Measurements from ENCODE around the gene LRTM2. TPM values are rescaled to one million over a fixed set of nuclear protein-coding genes. Genes with fewer than 3 reads are reported as not detected.

The LRTM2 gene
- total and polyA plus RNA-seq, 5 experiments from 2014 or later: 0.13 TPM; not detected in 4

GRCh38 chr12:1844223-1844622 is 23.9 kb downstream of the LRTM2 start:
- Mint-ChIP-seq H3K4me1 (peaks cover 0 to 6% (median 5%) of the 10 kb centered on the region in 4 donors), H3K36me3 (no peaks in the 10 kb centered on the region), H3K27me3 (peaks cover 0 to 5% (median 0%) of the 10 kb centered on the region in 5 donors), H3K27ac (peak overlapping the region in 1 of 10 donors; percentile 17), H3K4me3 (no peak overlapping the region), H3K9me3 (no peaks in the 10 kb centered on the region)
- DNase-seq: peak in 1 of 10 donors; percentile 34
- no peak for ATAC-seq
- POLR2A ChIA-PET: no interaction called here

- DNase-seq: peak in 1 of 10 donors; percentile 9
- Mint-ChIP-seq H3K4me1 (peaks cover 0 to 6% (median 5%) of the 10 kb centered on the region in 4 donors), H3K36me3 (no peaks in the 10 kb centered on the region), H3K27ac (peak overlapping the region in 1 of 10 donors; percentile 1), H3K4me3 (no peak overlapping the region), H3K9me3 (no peaks in the 10 kb centered on the region), H3K27me3 (peaks cover 0 to 5% (median 0%) of the 10 kb centered on the region in 5 donors)
- POLR2A ChIA-PET: no interaction called here
- ATAC-seq: no peak
These were observed 24.5 kb downstream of the LRTM2 start for GRCh38 chr12:1844661-1845409.

- no peaks in the 10 kb centered on the region for H3K36me3 Mint-ChIP-seq
- ATAC-seq (no peak), DNase-seq (peak in 1 of 10 donors; percentile 35)
- POLR2A ChIA-PET: no interaction called here
- no peaks in the 10 kb centered on the region for H3K9me3 Mint-ChIP-seq
- H3K27me3 Mint-ChIP-seq: peaks cover 0 to 5% (median 0%) of the 10 kb centered on the region in 5 donors
- no peak overlapping the region for H3K4me3 Mint-ChIP-seq
- H3K27ac Mint-ChIP-seq: no peak overlapping the region
- H3K4me1 Mint-ChIP-seq: peaks cover 0 to 6% (median 5%) of the 10 kb centered on the region in 4 donors
These were observed 25.1 kb downstream of the LRTM2 start for GRCh38 chr12:1845427-1845826.

- POLR2A ChIA-PET: no interaction called here
- Mint-ChIP-seq H3K27ac (peak overlapping the region in 1 of 10 donors; percentile 44), H3K36me3 (no peaks in the 10 kb centered on the region), H3K9me3 (no peaks in the 10 kb centered on the region), H3K27me3 (peaks cover 0 to 5% (median 0%) of the 10 kb centered on the region in 5 donors), H3K4me1 (peaks cover 0 to 6% (median 5%) of the 10 kb centered on the region in 4 donors), H3K4me3 (no peak overlapping the region)
- peak in 1 of 10 donors; percentile 22 for DNase-seq
- no peak for ATAC-seq
These were observed 25.5 kb downstream of the LRTM2 start for GRCh38 chr12:1845886-1846285.

GRCh38 chr12:1846421-1847405 is 26.3 kb downstream of the LRTM2 start:
- DNase-seq: peak in 1 of 10 donors; percentile 53
- peaks cover 0 to 5% (median 0%) of the 10 kb centered on the region in 5 donors for H3K27me3 Mint-ChIP-seq
- H3K27ac Mint-ChIP-seq: no peak overlapping the region
- peaks cover 0 to 2% (median 0%) of the 10 kb centered on the region in 9 donors for H3K9me3 Mint-ChIP-seq
- H3K4me1 Mint-ChIP-seq: peaks cover 0 to 6% (median 5%) of the 10 kb centered on the region in 4 donors
- H3K36me3 Mint-ChIP-seq: no peaks in the 10 kb centered on the region
- ATAC-seq: no peak
- POLR2A ChIA-PET: no interaction called here
- H3K4me3 Mint-ChIP-seq: no peak overlapping the region

- DNase-seq: peak in 1 of 10 donors; percentile 22
- H3K27ac Mint-ChIP-seq: no peak overlapping the region
- H3K4me3 Mint-ChIP-seq: no peak overlapping the region
These were observed 27.0 kb downstream of the LRTM2 start for GRCh38 chr12:1847411-1847810.

GRCh38 chr12:1848146-1848545 is 27.8 kb downstream of the LRTM2 start:
- no peaks in the 10 kb centered on the region for H3K36me3 Mint-ChIP-seq
- POLR2A ChIA-PET: no interaction called here
- peaks cover 0 to 2% (median 0%) of the 10 kb centered on the region in 5 donors for H3K27me3 Mint-ChIP-seq
- no peak overlapping the region for H3K4me3 Mint-ChIP-seq
- ATAC-seq (no peak), DNase-seq (peak in 1 of 10 donors; percentile 23)
- H3K27ac Mint-ChIP-seq: peak overlapping the region in 1 of 10 donors; percentile 61
- H3K9me3 Mint-ChIP-seq: peaks cover 0 to 2% (median 0%) of the 10 kb centered on the region in 9 donors
- peaks cover 0 to 2% (median 0%) of the 10 kb centered on the region in 4 donors for H3K4me1 Mint-ChIP-seq

More at GRCh38 chr12:1847411-1847810, 27.0 kb downstream of the LRTM2 start:
- POLR2A ChIA-PET: no interaction called here
- Mint-ChIP-seq H3K36me3 (no peaks in the 10 kb centered on the region), H3K27me3 (peaks cover 0 to 2% (median 0%) of the 10 kb centered on the region in 5 donors), H3K4me1 (peaks cover 0 to 3% (median 2%) of the 10 kb centered on the region in 4 donors), H3K9me3 (peaks cover 0 to 2% (median 0%) of the 10 kb centered on the region in 9 donors)
- ATAC-seq: no peak

- POLR2A ChIA-PET: no interaction called here
- H3K4me1 Mint-ChIP-seq: peaks cover 0 to 2% (median 0%) of the 10 kb centered on the region in 4 donors
- DNase-seq (peak in 1 of 10 donors; percentile 22), ATAC-seq (no peak)
- H3K27me3 Mint-ChIP-seq: peaks cover 0 to 4% (median 0%) of the 10 kb centered on the region in 5 donors
- H3K27ac Mint-ChIP-seq: no peak overlapping the region
- no peak overlapping the region for H3K4me3 Mint-ChIP-seq
- no peaks in the 10 kb centered on the region for H3K36me3 Mint-ChIP-seq
- H3K9me3 Mint-ChIP-seq: peaks cover 0 to 2% (median 0%) of the 10 kb centered on the region in 9 donors
These were observed 28.4 kb downstream of the LRTM2 start for GRCh38 chr12:1848745-1849144.

- peaks cover 0 to 14% (median 2%) of the 10 kb centered on the region in 9 donors for H3K9me3 Mint-ChIP-seq
- peaks cover 0 to 2% (median 0%) of the 10 kb centered on the region in 5 donors for H3K27me3 Mint-ChIP-seq
- H3K27ac Mint-ChIP-seq: no peak overlapping the region
- peaks cover 0 to 7% (median 4%) of the 10 kb centered on the region in 3 donors for H3K36me3 Mint-ChIP-seq
- no peak for DNase-seq
- no peak overlapping the region for H3K4me3 Mint-ChIP-seq
- POLR2A ChIA-PET: no interaction called here
- ATAC-seq: no peak
- H3K4me1 Mint-ChIP-seq: no peaks in the 10 kb centered on the region
These were observed 30.9 kb downstream of the LRTM2 start for GRCh38 chr12:1851151-1851701.

GRCh38 chr12:1852076-1852475 is 31.7 kb downstream of the LRTM2 start:
- no peak overlapping the region for H3K4me3 Mint-ChIP-seq
- peaks cover 0 to 18% (median 2%) of the 10 kb centered on the region in 9 donors for H3K9me3 Mint-ChIP-seq
- no peak overlapping the region for H3K27ac Mint-ChIP-seq
- H3K27me3 Mint-ChIP-seq: peaks cover 0 to 4% (median 0%) of the 10 kb centered on the region in 5 donors
- no peaks in the 10 kb centered on the region for H3K4me1 Mint-ChIP-seq
- POLR2A ChIA-PET: no interaction called here
- no peak for ATAC-seq
- peaks cover 0 to 7% (median 4%) of the 10 kb centered on the region in 3 donors for H3K36me3 Mint-ChIP-seq
- DNase-seq: no peak

GRCh38 chr12:1853716-1854115 is 33.4 kb downstream of the LRTM2 start:
- H3K36me3 Mint-ChIP-seq: peaks cover 0 to 7% (median 4%) of the 10 kb centered on the region in 3 donors
- POLR2A ChIA-PET: no interaction called here
- peaks cover 0 to 18% (median 2%) of the 10 kb centered on the region in 9 donors for H3K9me3 Mint-ChIP-seq
- H3K27ac Mint-ChIP-seq: no peak overlapping the region
- H3K4me3 Mint-ChIP-seq: no peak overlapping the region
- H3K4me1 Mint-ChIP-seq: peaks cover 0 to 2% (median 0%) of the 10 kb centered on the region in 4 donors
- no peak for DNase-seq
- peaks cover 0 to 7% (median 1%) of the 10 kb centered on the region in 5 donors for H3K27me3 Mint-ChIP-seq
- no peak for ATAC-seq

- H3K36me3 Mint-ChIP-seq: peaks cover 0 to 7% (median 4%) of the 10 kb centered on the region in 3 donors
- POLR2A ChIA-PET: no interaction called here
- peaks cover 0 to 2% (median 0%) of the 10 kb centered on the region in 4 donors for H3K4me1 Mint-ChIP-seq
- H3K4me3 Mint-ChIP-seq: no peak overlapping the region
- H3K9me3 Mint-ChIP-seq: peaks cover 0 to 18% (median 2%) of the 10 kb centered on the region in 9 donors
- H3K27me3 Mint-ChIP-seq: peaks cover 0 to 7% (median 1%) of the 10 kb centered on the region in 5 donors
- DNase-seq (no peak), ATAC-seq (no peak)
- H3K27ac Mint-ChIP-seq: no peak overlapping the region
These were observed 34.9 kb downstream of the LRTM2 start for GRCh38 chr12:1855241-1855640.

Measured in naive thymus-derived CD8-positive, alpha-beta T cell (primary cell).